Measurements from ENCODE around the gene ANP32A. TPM values are rescaled to one million over a fixed set of nuclear protein-coding genes. Genes with fewer than 3 reads are reported as not detected.
"Not testable (repeated sequence)": the region's sequence is repeated elsewhere in the genome, so short reads cannot be mapped to it uniquely, and the experiment has no call there.

The ANP32A gene
- total RNA-seq, 4 donors from 2014 or later, result 22.1 to 45.9 (median 35.3) TPM

GRCh38 chr15:68763063-68763462 lies 57.6 kb downstream of the ANP32A start:
- no peak for DNase-seq (ENCODE audit: low spot score in 2 of 2)
- no peak overlapping the region for H3K4me3 ChIP-seq (ENCODE audit: low read depth, poor library complexity, severe bottlenecking)
- intact Hi-C loops (cut with DNase I; ENCODE audit: low total_unique reads), result no loop called here
- TF ChIP-seq CTCF (IDR thresholded peaks at IDR 0.05), result no peak
- no peak for TF ChIP-seq POLR2A (IDR thresholded peaks at IDR 0.05)
- 57 to 66% methylated on average over 4 of the region's 4 CpGs for WGBS, 2 donors

GRCh38 chr15:68759982-68760579 lies 60.6 kb downstream of the ANP32A start:
- WGBS, 2 donors, result 93 to 100% methylated on average over 1 of the region's 1 CpG
- DNase-seq (ENCODE audit: low spot score in 2 of 2); intact Hi-C loops (cut with DNase I; ENCODE audit: low total_unique reads); H3K4me3 ChIP-seq (ENCODE audit: low read depth, poor library complexity, severe bottlenecking): not testable (repeated sequence)

DNA sequence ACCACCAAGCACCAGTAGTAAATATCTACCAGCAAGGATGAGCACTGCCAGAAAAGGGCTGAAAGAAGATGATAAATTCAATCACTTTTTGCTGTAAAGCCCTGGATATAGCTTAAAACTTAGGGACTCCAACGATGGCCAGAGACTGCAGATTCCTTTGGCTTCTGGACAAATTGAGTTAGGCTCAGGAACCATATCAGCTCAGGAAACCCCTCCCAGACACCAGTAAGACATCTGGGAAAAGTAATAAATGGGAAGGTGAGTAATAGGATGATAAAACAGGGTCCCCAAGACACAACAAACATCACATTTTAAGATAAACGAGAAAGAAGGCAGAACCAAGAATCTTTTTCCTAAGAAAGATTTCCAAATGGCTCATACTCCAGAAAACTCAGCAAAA lies 65.0 kb downstream of the ANP32A start:
- TF ChIP-seq CTCF (IDR thresholded peaks at IDR 0.05) (no peak), POLR2A (IDR thresholded peaks at IDR 0.05) (no peak)
- 50 to 54% methylated on average over 2 of the region's 2 CpGs for WGBS, 2 donors
- no peak overlapping the region for H3K4me3 ChIP-seq (ENCODE audit: low read depth, poor library complexity, severe bottlenecking)
- intact Hi-C loops (cut with DNase I; ENCODE audit: low total_unique reads), result no loop called here
- no peak for DNase-seq (ENCODE audit: low spot score in 2 of 2)

DNA sequence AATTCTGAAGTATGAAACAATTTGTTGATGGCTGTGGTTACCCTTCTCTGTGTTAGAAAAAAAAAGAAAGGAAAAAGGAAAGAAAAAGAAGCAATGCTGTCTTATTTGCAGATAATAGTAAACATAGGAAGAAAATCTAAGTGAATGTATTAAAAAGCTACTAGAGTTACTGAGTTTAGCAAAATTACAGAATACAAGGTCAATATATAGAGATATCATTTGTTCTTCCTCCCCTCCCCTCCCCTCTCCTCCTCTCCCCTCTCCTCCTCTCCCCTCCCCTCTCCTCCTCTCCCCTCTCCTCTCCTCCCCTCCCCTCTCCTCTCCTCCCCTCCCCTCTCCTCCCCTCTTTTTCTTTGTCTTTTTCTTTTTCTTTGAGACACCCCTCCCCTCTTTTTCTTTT lies 69.1 kb downstream of the ANP32A start:
- intact Hi-C loops (cut with DNase I; ENCODE audit: low total_unique reads), result no loop called here
- no peak for TF ChIP-seq POLR2A (IDR thresholded peaks at IDR 0.05)
- no peak for TF ChIP-seq CTCF (IDR thresholded peaks at IDR 0.05)
- no peak for DNase-seq (ENCODE audit: low spot score in 2 of 2)

GRCh38 chr15:68749793-68750192 lies 70.9 kb downstream of the ANP32A start:
- no peak for TF ChIP-seq CTCF (IDR thresholded peaks at IDR 0.05)
- TF ChIP-seq POLR2A (IDR thresholded peaks at IDR 0.05), result no peak
- intact Hi-C loops (cut with DNase I; ENCODE audit: low total_unique reads), result no loop called here
- no peak overlapping the region for H3K4me3 ChIP-seq (ENCODE audit: low read depth, poor library complexity, severe bottlenecking)
- 49 to 62% methylated on average over 2 of the region's 2 CpGs for WGBS, 2 donors
- no peak for DNase-seq (ENCODE audit: low spot score in 2 of 2)

More for the DNA sequence above, 69.1 kb downstream of the ANP32A start:
- H3K4me3 ChIP-seq (ENCODE audit: low read depth, poor library complexity, severe bottlenecking), result no peak overlapping the region

DNA sequence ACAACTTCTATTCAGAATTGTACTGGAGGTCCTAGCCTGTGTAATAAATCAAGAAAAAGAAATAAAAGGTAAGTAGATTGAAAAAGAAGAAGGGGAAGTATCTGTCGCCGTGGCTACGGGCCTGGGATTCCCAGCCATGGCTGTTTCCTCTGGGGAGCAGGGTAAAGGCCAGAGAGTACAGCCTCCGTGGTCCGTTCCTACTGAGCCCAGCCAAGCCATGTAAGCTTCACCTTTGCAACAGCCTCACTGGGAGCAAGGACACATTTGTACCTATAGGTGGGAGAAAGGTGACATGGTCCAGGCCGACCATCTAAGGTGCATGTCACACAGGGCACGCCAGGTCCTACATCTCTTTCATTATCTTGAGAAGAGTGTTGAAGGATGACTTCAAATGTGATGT lies 71.3 kb downstream of the ANP32A start:
- intact Hi-C loops (cut with DNase I; ENCODE audit: low total_unique reads), result no loop called here
- DNase-seq (ENCODE audit: low spot score in 2 of 2), result no peak
- no peak for TF ChIP-seq POLR2A (IDR thresholded peaks at IDR 0.05)
- no peak for TF ChIP-seq CTCF (IDR thresholded peaks at IDR 0.05)
- H3K4me3 ChIP-seq (ENCODE audit: low read depth, poor library complexity, severe bottlenecking), result no peak overlapping the region
- WGBS, 2 donors, result 64 to 76% methylated on average over 7 of the region's 7 CpGs
